HepG2 (cell line): Measurements from ENCODE around the gene RFXAP. TPM values are rescaled to one million over a fixed set of nuclear protein-coding genes. Genes with fewer than 3 reads are reported as not detected.
"Not testable (repeated sequence)": the region's sequence is repeated elsewhere in the genome, so short reads cannot be mapped to it uniquely, and the experiment has no call there.

Source experiments
- ATAC-seq: fragments of 200-7000 bp; cut with Tn5 transposase; 3 replicates; pipeline ENCODE4 v1.9.1; 2020; ENCODE audit warnings: mild to moderate bottlenecking, moderate library complexity
- BruUV-seq: library from RNA; stranded (reverse); fragments of 400-500 nt; replicated peaks from 2 replicates; lab custom pipeline; 2021; lab: Mats Ljungman, UMichigan
- CTCF ChIA-PET: fragments of 300-600 bp; formaldehyde crosslinking; extraction: SDS; loops from one replicate; lab custom pipeline; 2021; ENCODE audit warnings: low total read pairs, inconsistent platforms, low intra/inter-chr PET ratio; lab: Yijun Ruan, JAX
- POLR2A ChIA-PET: fragments of 350-600 bp; sonication (Branson Sonifier 250); formaldehyde crosslinking; loops from one replicate; lab custom pipeline; 2020; ENCODE audit warnings: antibody characterized with exemption, inconsistent platforms; lab: Yijun Ruan, JAX
- DNase-seq: peaks from one replicate; pipeline ENCODE4 v3.0.0-alpha.2; 2015; ENCODE audit warnings: low spot score
- FAIRE-seq: peaks from 3 replicates; lab custom pipeline; 2011; peaks lifted over from hg19 to GRCh38; lab: Jason Lieb, UNC
- H2AFZ ChIP-seq: one replicate; pipeline ENCODE4 v1.6.1; 2011; ENCODE audit warnings: low read length, inconsistent platforms
- H3K27ac ChIP-seq: fragments of 300-600 bp; 3 replicates; pipeline ENCODE4 v1.8.0; 2011; ENCODE audit warnings: mixed run types, mild to moderate bottlenecking, mixed read lengths, low read length, inconsistent platforms; ENCODE audit not compliant: insufficient read depth; ENCODE audit errors: extremely low read length
- H3K27me3 ChIP-seq, 2 experiments: fragments of 200-600 bp in 1 of 2; 2 replicates in 1 of 2; 3 replicates in 1 of 2; pipeline versions ENCODE4 v1.6.0 to v1.8.0; 2011; ENCODE audit warnings: low read length in 2 of 2, mild to moderate bottlenecking in 2 of 2, moderate library complexity in 2 of 2, inconsistent platforms in 1 of 2; ENCODE audit not compliant: insufficient read depth in 2 of 2, control insufficient read depth in 1 of 2
- H3K36me3 ChIP-seq, 2 experiments: fragments of 200-600 bp in 1 of 2; replicated peaks in 1 of 2; 2 replicates in 1 of 2; 3 replicates in 1 of 2; pipeline versions ENCODE4 v1.5.1 to v1.8.0; 2011; ENCODE audit warnings: low read length in 2 of 2, inconsistent platforms in 1 of 2; ENCODE audit not compliant: insufficient read depth in 2 of 2, control insufficient read depth in 1 of 2
- H3K4me1 ChIP-seq: 2 replicates; pipeline ENCODE4 v1.5.1; 2012; ENCODE audit warnings: low read length, inconsistent platforms; ENCODE audit not compliant: insufficient read depth
- H3K4me2 ChIP-seq: 2 replicates; pipeline ENCODE4 v1.6.0; 2011; ENCODE audit warnings: low read depth, low read length, inconsistent platforms
- H3K4me3 ChIP-seq, 3 experiments: fragments of 200-600 bp in 1 of 3; sonication (generic), shearing (Covaris generic) in 1 of 3; replicated peaks in 1 of 3; 2 replicates each; pipeline ENCODE4 v1.5.1; 2011 to 2016; ENCODE audit warnings: low read length in 3 of 3, inconsistent platforms in 2 of 3, low read depth in 2 of 3, mild to moderate bottlenecking in 2 of 3, control low read depth in 1 of 3, mixed read lengths in 1 of 3; ENCODE audit not compliant: insufficient read depth in 1 of 3
- H3K79me2 ChIP-seq: one replicate; pipeline ENCODE4 v1.6.1; 2011; ENCODE audit warnings: low read length, inconsistent platforms; ENCODE audit not compliant: insufficient read depth
- H3K9ac ChIP-seq: 2 replicates; pipeline ENCODE4 v1.6.0; 2011; ENCODE audit warnings: mild to moderate bottlenecking, low read depth, low read length, inconsistent platforms; ENCODE audit not compliant: insufficient read depth
- H3K9me3 ChIP-seq: 2 replicates; pipeline ENCODE4 v1.5.1; 2012; ENCODE audit warnings: mild to moderate bottlenecking, low read length
- H4K20me1 ChIP-seq: 2 replicates; pipeline ENCODE4 v1.6.0; 2011; ENCODE audit warnings: inconsistent platforms, mild to moderate bottlenecking, low read length, moderate library complexity; ENCODE audit not compliant: insufficient read depth
- MTA1 ChIP-seq: sonication (generic); formaldehyde crosslinking; IDR thresholded peaks from 2 replicates; pipeline ENCODE4 v1.4.0; 2020; ENCODE audit warnings: missing genetic modification reagents, mild to moderate bottlenecking, borderline replicate concordance
- PHF20 ChIP-seq: sonication (generic); formaldehyde crosslinking; IDR thresholded peaks from 2 replicates; pipeline ENCODE4 v1.5.0; 2020; ENCODE audit warnings: mild to moderate bottlenecking, missing genetic modification reagents
- XRCC5 ChIP-seq: fragments of 200-400 bp; formaldehyde crosslinking; optimal IDR thresholded peaks from 2 replicates; pipeline ENCODE3; 2017; ENCODE audit warnings: mild to moderate bottlenecking, low read length
- ZNF547 ChIP-seq: sonication (generic); formaldehyde crosslinking; IDR thresholded peaks from 2 replicates; pipeline ENCODE4 v1.5.1; 2020; ENCODE audit warnings: mild to moderate bottlenecking, missing genetic modification reagents
- WGBS: methylation state at CpG from one replicate; pipeline ENCODE4 v1.1.6; 2017; ENCODE audit warnings: low lambda C conversion rate; 5-methylcytosine and 5-hydroxymethylcytosine counted together
- in situ Hi-C: cut with HindIII; loops from 2 replicates; pipeline ENCODE4 v1.10.0; 2017; ENCODE audit warnings: low pct_unique_long_range_greater_than_20kb; ENCODE audit not compliant: extremely low pct_ligation_motif_present
- intact Hi-C: fragments of 100-400 bp; cut with micrococcal nuclease; formaldehyde crosslinking; loops from one replicate; pipeline ENCODE4 v1.10.0; 2022; ENCODE audit not compliant: unreplicated experiment
- polyA plus RNA-seq, 8 experiments: library from polyadenylated mRNA; depleted of rRNA in 3 of 8; stranded (reverse) in 7 of 8; unstranded in 1 of 8; fragments of >200 nt; fragmentation: Illumina TruSeq in 4 of 8; extraction: Trizol in 4 of 8; gene quantifications; 2 replicates each; pipeline versions ENCODE4 v1.2.1 to v1.2.3, GENCODE V29; 2011 to 2016; ENCODE audit warnings: low read depth in 4 of 8, missing spikeins in 1 of 8, mixed read lengths in 1 of 8; ENCODE audit not compliant: insufficient read depth in 1 of 8
- total RNA-seq, 5 experiments: library from RNA; depleted of rRNA; stranded (reverse); fragments of >200 nt; fragmentation: Illumina TruSeq; extraction: Trizol; gene quantifications; 2 replicates each; pipeline ENCODE4 v1.2.3, GENCODE V29; 2016; ENCODE audit warnings: low read depth in 1 of 5
- TF ChIP-seq, protein P1 (sequence below): fragments of 450-650 bp; IDR thresholded peaks from 2 replicates; pipeline ENCODE4 v1.6.1; 2017; ENCODE audit warnings: mild to moderate bottlenecking

Gene RFXAP
- total and polyA plus RNA-seq, 2 of the 13 experiments (the other 11 are each of a cell fraction or from before 2014, with no cell fraction given), result 1.8 to 7.9 TPM

DNA sequence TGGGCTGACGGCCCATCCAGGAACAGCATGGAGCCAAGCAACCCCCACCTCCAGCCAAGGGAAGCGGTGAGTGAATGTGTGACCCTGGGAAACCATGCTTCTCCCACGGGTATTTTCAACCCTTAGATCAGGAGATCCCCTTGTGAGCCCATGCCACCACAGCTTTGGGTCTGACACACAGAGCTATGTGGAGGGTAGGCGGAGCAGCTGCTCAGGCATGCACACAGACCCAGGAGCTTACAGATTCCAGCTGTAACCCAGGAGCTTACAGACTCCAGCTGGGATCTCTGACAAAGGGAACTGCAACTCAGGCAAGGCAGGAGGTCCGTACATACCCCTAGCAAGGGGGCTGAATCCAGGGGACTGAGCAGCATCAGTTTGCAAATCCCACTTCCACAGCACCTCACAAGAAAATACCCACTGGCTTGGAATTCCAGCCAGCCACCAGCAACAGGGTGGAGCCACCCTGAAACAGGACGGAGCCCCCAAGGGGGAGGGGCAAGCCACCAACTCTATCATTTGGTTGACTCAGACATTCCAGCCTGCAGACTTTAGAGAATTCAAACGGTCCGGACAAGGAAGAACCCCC is 40.8 kb upstream of the RFXAP start:
- CTCF ChIA-PET, result no interaction called here
- 19% methylated on average over 5 of the region's 8 CpGs for WGBS
- Histone ChIP-seq H3K79me2 (no peaks in the 10 kb centered on the region), H3K27me3 (peaks cover 0 to 6% of the 10 kb centered on the region in 2 experiments; a peak in 3 of 5 replicates), H3K4me3 (no peak overlapping the region), H3K9me3 (no peaks in the 10 kb centered on the region), H3K36me3 (no peaks in the 10 kb centered on the region), H3K27ac (no peak overlapping the region), H4K20me1 (no peaks in the 10 kb centered on the region), H3K9ac (no peak overlapping the region), H2AFZ (no peak overlapping the region), H3K4me2 (0 out of 2 replicates have a peak overlapping the region, but pooled peaks have one; percentile 4), H3K4me1 (no peaks in the 10 kb centered on the region)
- in situ Hi-C loops, result no loop called here
- TF ChIP-seq ZNF547 (CRISPR knock-in tag), result no peak
- DNase-seq (peak; percentile 21), ATAC-seq (peak; percentile 61; the same call in 2 of the 3 replicates), FAIRE-seq (no peak)
- no TSS peak for BruUV-seq
- POLR2A ChIA-PET, result no interaction called here
- intact Hi-C loops, result no loop called here

DNA sequence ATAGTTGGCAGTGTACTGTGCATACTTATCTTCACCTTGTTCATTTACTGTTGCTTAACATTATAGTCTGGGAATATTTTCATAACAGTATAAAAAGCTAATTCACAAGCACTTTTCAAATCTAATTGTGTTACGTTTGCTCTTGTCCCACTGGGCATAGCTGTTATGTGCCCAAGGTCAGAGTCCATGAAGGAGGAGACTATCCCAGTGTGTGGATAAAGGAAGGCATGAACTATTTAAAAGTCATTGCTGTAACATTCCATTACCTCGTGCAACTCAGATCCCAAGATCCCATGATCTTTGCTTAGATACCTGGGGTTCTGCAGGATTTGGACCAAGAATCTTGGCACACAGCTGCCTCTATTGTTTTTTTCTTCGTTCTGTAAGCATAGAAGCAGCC is 35.1 kb upstream of the RFXAP start:
- Histone ChIP-seq H3K36me3 (no peaks in the 10 kb centered on the region), H4K20me1 (no peaks in the 10 kb centered on the region), H3K4me1 (peaks cover 8% of the 10 kb centered on the region), H3K79me2 (no peaks in the 10 kb centered on the region), H3K27me3 (no peaks in the 10 kb centered on the region; a peak in 1 of 5 replicates), H3K4me3 (no peak overlapping the region), H3K9ac (no peak overlapping the region), H2AFZ (no peak overlapping the region), H3K9me3 (no peaks in the 10 kb centered on the region), H3K27ac (no peak overlapping the region), H3K4me2 (no peak overlapping the region)
- DNase-seq, result peak; percentile 14
- TF ChIP-seq, protein P1, sequence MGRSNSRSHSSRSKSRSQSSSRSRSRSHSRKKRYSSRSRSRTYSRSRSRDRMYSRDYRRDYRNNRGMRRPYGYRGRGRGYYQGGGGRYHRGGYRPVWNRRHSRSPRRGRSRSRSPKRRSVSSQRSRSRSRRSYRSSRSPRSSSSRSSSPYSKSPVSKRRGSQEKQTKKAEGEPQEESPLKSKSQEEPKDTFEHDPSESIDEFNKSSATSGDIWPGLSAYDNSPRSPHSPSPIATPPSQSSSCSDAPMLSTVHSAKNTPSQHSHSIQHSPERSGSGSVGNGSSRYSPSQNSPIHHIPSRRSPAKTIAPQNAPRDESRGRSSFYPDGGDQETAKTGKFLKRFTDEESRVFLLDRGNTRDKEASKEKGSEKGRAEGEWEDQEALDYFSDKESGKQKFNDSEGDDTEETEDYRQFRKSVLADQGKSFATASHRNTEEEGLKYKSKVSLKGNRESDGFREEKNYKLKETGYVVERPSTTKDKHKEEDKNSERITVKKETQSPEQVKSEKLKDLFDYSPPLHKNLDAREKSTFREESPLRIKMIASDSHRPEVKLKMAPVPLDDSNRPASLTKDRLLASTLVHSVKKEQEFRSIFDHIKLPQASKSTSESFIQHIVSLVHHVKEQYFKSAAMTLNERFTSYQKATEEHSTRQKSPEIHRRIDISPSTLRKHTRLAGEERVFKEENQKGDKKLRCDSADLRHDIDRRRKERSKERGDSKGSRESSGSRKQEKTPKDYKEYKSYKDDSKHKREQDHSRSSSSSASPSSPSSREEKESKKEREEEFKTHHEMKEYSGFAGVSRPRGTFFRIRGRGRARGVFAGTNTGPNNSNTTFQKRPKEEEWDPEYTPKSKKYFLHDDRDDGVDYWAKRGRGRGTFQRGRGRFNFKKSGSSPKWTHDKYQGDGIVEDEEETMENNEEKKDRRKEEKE, result no peak
- TF ChIP-seq MTA1 (CRISPR knock-in tag) (no peak), XRCC5 (no peak), PHF20 (CRISPR knock-in tag) (no peak)
- 0% methylated on average over 3 of the region's 3 CpGs for WGBS
- no TSS peak for BruUV-seq
- in situ Hi-C loops, result no loop called here
- ATAC-seq, result peak; percentile 44; the same call in 1 of the 3 replicates
- CTCF ChIA-PET, result no interaction called here
- intact Hi-C loops, result no loop called here
- FAIRE-seq, result no peak
- POLR2A ChIA-PET, result no interaction called here

DNA sequence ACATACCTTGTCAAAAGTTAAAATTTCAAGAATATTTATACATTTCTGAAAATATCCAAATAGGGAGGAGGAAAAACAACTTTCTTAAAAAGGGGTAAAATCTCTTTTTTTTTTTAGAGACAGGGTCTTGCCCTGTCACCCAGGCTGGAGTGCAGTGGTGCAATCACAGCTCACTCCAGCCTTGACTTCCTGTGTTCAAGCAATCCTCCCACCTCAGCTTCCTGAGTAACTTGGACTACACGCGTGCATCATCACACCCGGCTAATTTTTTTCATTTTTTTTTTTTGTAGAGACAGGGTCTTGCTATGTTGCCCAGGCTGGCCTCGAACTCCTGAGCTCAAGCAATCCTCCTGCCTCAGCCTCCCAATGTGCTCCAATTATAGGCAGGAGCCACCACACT is 32.8 kb upstream of the RFXAP start:
- in situ Hi-C loops, ATAC-seq, H4K20me1 ChIP-seq, H3K27ac ChIP-seq, H3K36me3 ChIP-seq, H2AFZ ChIP-seq, H3K9ac ChIP-seq, H3K4me1 ChIP-seq, FAIRE-seq, H3K4me2 ChIP-seq, H3K27me3 ChIP-seq, BruUV-seq, DNase-seq, H3K9me3 ChIP-seq, H3K4me3 ChIP-seq, CTCF ChIA-PET, intact Hi-C loops, H3K79me2 ChIP-seq, POLR2A ChIA-PET: not testable (repeated sequence)
- 56% methylated on average over 4 of the region's 4 CpGs for WGBS
